Stimulated activated CD8-positive, alpha-beta memory T cell treated with anti-CD3 and anti-CD28 coated beads, Interleukin-7, amount 100 ng/mL, for 1 hour (primary cell): ENCODE measurements around the gene DRC3.
"Not testable (repeated sequence)": the region's sequence is repeated elsewhere in the genome, so short reads cannot be mapped to it uniquely, and the experiment has no call there.

Source experiments
- DNase-seq, 2 donors: peaks; one replicate each; pipeline ENCODE4 v3.0.0-alpha.2; 2020; ENCODE audit warnings: low read depth in 2 of 2

Gene DRC3

GRCh38 chr17:17941015-17941414 lies 31.6 kb upstream of the DRC3 start:
- no peak for DNase-seq

- no peak for DNase-seq
These were observed 29.8 kb upstream of the DRC3 start for GRCh38 chr17:17942846-17943245.

- DNase-seq = no peak
These were observed 29.2 kb upstream of the DRC3 start for GRCh38 chr17:17943281-17943984.

- no peak for DNase-seq
These were observed 28.4 kb upstream of the DRC3 start for GRCh38 chr17:17944242-17944641.

- no peak for DNase-seq
These were observed 27.9 kb upstream of the DRC3 start for GRCh38 chr17:17944743-17945142.

GRCh38 chr17:17946093-17946492 lies 26.6 kb upstream of the DRC3 start:
- DNase-seq = no peak

- DNase-seq = no peak
These were observed 25.4 kb upstream of the DRC3 start for GRCh38 chr17:17947309-17947708.

GRCh38 chr17:17947966-17948365 lies 24.7 kb upstream of the DRC3 start:
- no peak for DNase-seq

GRCh38 chr17:17950347-17950746 lies 22.3 kb upstream of the DRC3 start:
- DNase-seq = no peak

- DNase-seq = no peak
These were observed 21.9 kb upstream of the DRC3 start for GRCh38 chr17:17950806-17951205.

- no peak for DNase-seq
These were observed 21.1 kb upstream of the DRC3 start for GRCh38 chr17:17951524-17951923.

GRCh38 chr17:17952691-17953090 lies 20.0 kb upstream of the DRC3 start:
- no peak for DNase-seq

- no peak for DNase-seq
These were observed 18.6 kb upstream of the DRC3 start for GRCh38 chr17:17954079-17954478.

GRCh38 chr17:17955790-17956341 lies 16.8 kb upstream of the DRC3 start:
- not testable (repeated sequence) for DNase-seq

GRCh38 chr17:17957584-17957916 lies 15.1 kb upstream of the DRC3 start:
- DNase-seq = no peak

GRCh38 chr17:17958982-17959381 lies 13.7 kb upstream of the DRC3 start:
- no peak for DNase-seq

- no peak for DNase-seq
These were observed 12.9 kb upstream of the DRC3 start for GRCh38 chr17:17959520-17960361.

- no peak for DNase-seq
These were observed 12.1 kb upstream of the DRC3 start for GRCh38 chr17:17960500-17961030.

GRCh38 chr17:17963066-17963465 lies 9.6 kb upstream of the DRC3 start:
- DNase-seq = no peak

- no peak for DNase-seq
These were observed 8.8 kb upstream of the DRC3 start for GRCh38 chr17:17963694-17964436.

- no peak for DNase-seq
These were observed 8.0 kb upstream of the DRC3 start for GRCh38 chr17:17964710-17965109.

GRCh38 chr17:17965152-17965721 lies 7.4 kb upstream of the DRC3 start:
- no peak for DNase-seq
